Glutamatergic neuron (in vitro differentiated cells): ENCODE data around the gene ANO7. TPM values are rescaled to one million over a fixed set of nuclear protein-coding genes. Genes with fewer than 3 reads are reported as not detected.

Source experiments
- DNase-seq: peaks from one replicate; pipeline ENCODE4 v3.0.0; 2022
- H3K27ac Mint-ChIP-seq: one replicate; pipeline ENCODE4 v1.8.0; 2020; ENCODE audit warnings: mild to moderate bottlenecking, mixed read lengths, inconsistent platforms; ENCODE audit not compliant: unreplicated experiment
- H3K27me3 Mint-ChIP-seq: one replicate; pipeline ENCODE4 v1.8.0; 2020; ENCODE audit warnings: mild to moderate bottlenecking, moderate library complexity, mixed read lengths, inconsistent platforms; ENCODE audit not compliant: unreplicated experiment
- H3K36me3 Mint-ChIP-seq: one replicate; pipeline ENCODE4 v1.8.0; 2020; ENCODE audit warnings: mild to moderate bottlenecking, mixed read lengths, inconsistent platforms; ENCODE audit not compliant: unreplicated experiment
- H3K4me1 Mint-ChIP-seq: one replicate; pipeline ENCODE4 v1.8.0; 2020; ENCODE audit warnings: mild to moderate bottlenecking, low read depth, mixed read lengths, inconsistent platforms; ENCODE audit not compliant: unreplicated experiment
- H3K4me3 Mint-ChIP-seq: one replicate; pipeline ENCODE4 v1.8.0; 2020; ENCODE audit warnings: mild to moderate bottlenecking, mixed read lengths, inconsistent platforms; ENCODE audit not compliant: unreplicated experiment
- H3K9me3 Mint-ChIP-seq: one replicate; pipeline ENCODE4 v1.8.0; 2020; ENCODE audit warnings: mild to moderate bottlenecking, moderate library complexity, mixed read lengths, inconsistent platforms; ENCODE audit not compliant: unreplicated experiment
- CTCF ChIP-seq: fragments of 200-600 bp; sonication (generic); IDR thresholded peaks from one replicate; pipeline ENCODE4 v1.5.0; 2021; ENCODE audit not compliant: partially characterized antibody, unreplicated experiment
- total RNA-seq: library from RNA; stranded (reverse); fragmentation: NEBNext Ultra II Directional; extraction: Animal tissue kit (Norgen Biotek cat#: 25700); gene quantifications from one replicate; pipeline ENCODE4 v1.2.1, GENCODE V29; 2021; ENCODE audit not compliant: unreplicated experiment

The ANO7 gene
- total RNA-seq, 1 donor from 2014 or later, result 2.6 TPM

- no peak overlapping the region for H3K27ac Mint-ChIP-seq
- H3K4me3 Mint-ChIP-seq, result no peak overlapping the region
- peaks cover 3% of the 10 kb centered on the region for H3K27me3 Mint-ChIP-seq
- TF ChIP-seq CTCF, result no peak
- H3K4me1 Mint-ChIP-seq, result peaks cover 2% of the 10 kb centered on the region
- DNase-seq, result no peak
- H3K36me3 Mint-ChIP-seq, result no peaks in the 10 kb centered on the region
- H3K9me3 Mint-ChIP-seq, result no peaks in the 10 kb centered on the region
Observed at GRCh38 chr2:241215421-241215820, 26.9 kb downstream of the ANO7 start.

- no peak for DNase-seq
- H3K4me1 Mint-ChIP-seq, result peaks cover 2% of the 10 kb centered on the region
- H3K9me3 Mint-ChIP-seq, result no peaks in the 10 kb centered on the region
- no peaks in the 10 kb centered on the region for H3K36me3 Mint-ChIP-seq
- H3K4me3 Mint-ChIP-seq, result peak overlapping the region; percentile 57
- no peak overlapping the region for H3K27ac Mint-ChIP-seq
- peaks cover 3% of the 10 kb centered on the region for H3K27me3 Mint-ChIP-seq
- TF ChIP-seq CTCF, result no peak
Observed at GRCh38 chr2:241216211-241216761, 27.8 kb downstream of the ANO7 start.

- H3K4me3 Mint-ChIP-seq, result peak overlapping the region; percentile 77
- H3K9me3 Mint-ChIP-seq, result peaks cover 2% of the 10 kb centered on the region
- peaks cover 2% of the 10 kb centered on the region for H3K4me1 Mint-ChIP-seq
- peak overlapping the region; percentile 43 for H3K27ac Mint-ChIP-seq
- TF ChIP-seq CTCF, result no peak
- no peaks in the 10 kb centered on the region for H3K36me3 Mint-ChIP-seq
- DNase-seq, result peak; percentile 79
- H3K27me3 Mint-ChIP-seq, result peaks cover 3% of the 10 kb centered on the region
Observed at GRCh38 chr2:241217320-241218031, 29.0 kb downstream of the ANO7 start.

- Mint-ChIP-seq H3K9me3 (peaks cover 7% of the 10 kb centered on the region), H3K27ac (peak overlapping the region; percentile 59), H3K4me3 (peak overlapping the region; percentile 91), H3K36me3 (no peaks in the 10 kb centered on the region), H3K27me3 (peaks cover 2% of the 10 kb centered on the region), H3K4me1 (peaks cover 5% of the 10 kb centered on the region)
- DNase-seq, result peak; percentile 74
- TF ChIP-seq CTCF, result no peak
Observed at GRCh38 chr2:241218131-241219029, 29.9 kb downstream of the ANO7 start.
